H9 (cell line): ENCODE results near the gene MS4A10. TPM values are rescaled to one million over a fixed set of nuclear protein-coding genes. Genes with fewer than 3 reads are reported as not detected.

Source experiments
- DNase-seq: peaks from one replicate; pipeline ENCODE4 v3.0.0-alpha.2; 2017
- H2AFZ ChIP-seq: one replicate; pipeline ENCODE4 v1.6.1; 2013; ENCODE audit warnings: mild to moderate bottlenecking, low read length, control low read depth, moderate library complexity
- H2AK5ac ChIP-seq: 2 replicates; pipeline ENCODE4 v1.6.1; 2013; ENCODE audit warnings: low read length, control low read depth, mixed read lengths; ENCODE audit not compliant: insufficient read length
- H2BK120ac ChIP-seq: one replicate; pipeline ENCODE4 v1.6.1; 2013; ENCODE audit warnings: low read depth, mild to moderate bottlenecking, low read length, control low read depth, inconsistent platforms; ENCODE audit not compliant: poor library complexity, severe bottlenecking
- H2BK12ac ChIP-seq: 2 replicates; pipeline ENCODE4 v1.6.1; 2013; ENCODE audit warnings: low read length, control low read depth, mixed read lengths, low read depth; ENCODE audit not compliant: insufficient read length
- H2BK15ac ChIP-seq: 2 replicates; pipeline ENCODE4 v1.6.1; 2013; ENCODE audit warnings: low read depth, low read length, control low read depth
- H2BK20ac ChIP-seq: one replicate; pipeline ENCODE4 v1.6.1; 2013; ENCODE audit warnings: low read depth, mild to moderate bottlenecking, low read length, control low read depth, inconsistent platforms; ENCODE audit not compliant: poor library complexity, severe bottlenecking
- H2BK5ac ChIP-seq: 2 replicates; pipeline ENCODE4 v1.6.1; 2013; ENCODE audit warnings: low read length, control low read depth, mixed read lengths; ENCODE audit not compliant: insufficient read length
- H3K14ac ChIP-seq: 2 replicates; pipeline ENCODE4 v1.6.1; 2013; ENCODE audit warnings: low read length, control low read depth; ENCODE audit not compliant: insufficient read depth
- H3K18ac ChIP-seq: 2 replicates; pipeline ENCODE4 v1.6.1; 2013; ENCODE audit warnings: low read depth, mild to moderate bottlenecking, mixed read lengths, low read length, control low read depth; ENCODE audit not compliant: insufficient read length
- H3K23ac ChIP-seq: 2 replicates; pipeline ENCODE4 v1.6.1; 2013; ENCODE audit warnings: low read length, control low read depth, mixed read lengths, low read depth; ENCODE audit not compliant: insufficient read length
- H3K23me2 ChIP-seq: 2 replicates; pipeline ENCODE4 v1.6.1; 2013; ENCODE audit warnings: low read depth, mild to moderate bottlenecking, mixed read lengths, low read length, control low read depth; ENCODE audit not compliant: insufficient read length, poor library complexity, severe bottlenecking
- H3K27ac ChIP-seq: 2 replicates; pipeline ENCODE4 v1.5.1; 2013; ENCODE audit warnings: low read length, control low read depth, mixed read lengths, low read depth; ENCODE audit not compliant: insufficient read length
- H3K27me3 ChIP-seq: 2 replicates; pipeline ENCODE4 v1.6.1; 2013; ENCODE audit warnings: low read length, control low read depth, inconsistent platforms; ENCODE audit not compliant: insufficient read depth
- H3K4ac ChIP-seq: 2 replicates; pipeline ENCODE4 v1.6.1; 2013; ENCODE audit warnings: low read depth, mild to moderate bottlenecking, control low read depth, inconsistent platforms, low read length, moderate library complexity
- H3K4me1 ChIP-seq: 2 replicates; pipeline ENCODE4 v1.6.1; 2013; ENCODE audit warnings: low read length, control low read depth, inconsistent platforms; ENCODE audit not compliant: insufficient read depth
- H3K4me2 ChIP-seq: 2 replicates; pipeline ENCODE4 v1.6.1; 2013; ENCODE audit warnings: low read length, control low read depth, mixed read lengths; ENCODE audit not compliant: insufficient read length, insufficient read depth
- H3K56ac ChIP-seq: 2 replicates; pipeline ENCODE4 v1.6.1; 2013; ENCODE audit warnings: low read depth, mild to moderate bottlenecking, mixed read lengths, low read length, control low read depth; ENCODE audit not compliant: insufficient read length
- H3K79me1 ChIP-seq: 2 replicates; pipeline ENCODE4 v1.6.1; 2013; ENCODE audit warnings: low read depth, mild to moderate bottlenecking, moderate library complexity, low read length, control low read depth, inconsistent platforms; ENCODE audit not compliant: insufficient read depth, poor library complexity, severe bottlenecking
- H3K79me2 ChIP-seq: 2 replicates; pipeline ENCODE4 v1.6.1; 2013; ENCODE audit warnings: low read length, control low read depth, inconsistent platforms; ENCODE audit not compliant: insufficient read depth
- H3K9ac ChIP-seq: 2 replicates; pipeline ENCODE4 v1.6.1; 2013; ENCODE audit warnings: low read length, control low read depth, mixed read lengths; ENCODE audit not compliant: insufficient read length; ENCODE audit errors: extremely low read depth
- H3K9me3 ChIP-seq: one replicate; pipeline ENCODE4 v1.6.1; 2013; ENCODE audit warnings: low read depth, low read length, inconsistent platforms; ENCODE audit not compliant: control insufficient read depth
- H3T11ph ChIP-seq: one replicate; pipeline ENCODE4 v1.6.1; 2013; ENCODE audit warnings: mild to moderate bottlenecking, low read length, control low read depth, inconsistent platforms
- H4K20me1 ChIP-seq: one replicate; pipeline ENCODE4 v1.6.1; 2013; ENCODE audit not compliant: control insufficient read depth, insufficient read length, insufficient read depth
- H4K5ac ChIP-seq: 2 replicates; pipeline ENCODE4 v1.6.1; 2013; ENCODE audit warnings: low read depth, mild to moderate bottlenecking, mixed read lengths, low read length, control low read depth; ENCODE audit not compliant: insufficient read length
- H4K8ac ChIP-seq: replicated peaks from 2 replicates; pipeline ENCODE4 v1.6.1; 2013; ENCODE audit warnings: low read length, control low read depth, mixed read lengths, low read depth; ENCODE audit not compliant: insufficient read length
- H4K91ac ChIP-seq: 2 replicates; pipeline ENCODE4 v1.6.1; 2013; ENCODE audit warnings: low read depth, mild to moderate bottlenecking, moderate library complexity, mixed read lengths, low read length, control low read depth; ENCODE audit not compliant: insufficient read length
- H3K27ac Mint-ChIP-seq, 3 experiments: 2 replicates in 2 of 3; 3 replicates in 1 of 3; pipeline ENCODE4 v1.8.0; 2020 to 2021; ENCODE audit warnings: mixed read lengths in 3 of 3, mild to moderate bottlenecking in 1 of 3, moderate library complexity in 1 of 3
- H3K27me3 Mint-ChIP-seq: 2 replicates; pipeline ENCODE4 v1.8.0; 2021; ENCODE audit warnings: low read depth, mild to moderate bottlenecking, moderate library complexity, mixed read lengths
- H3K36me3 Mint-ChIP-seq, 3 experiments: 2 replicates in 2 of 3; 3 replicates in 1 of 3; pipeline ENCODE4 v1.8.0; 2020 to 2021; ENCODE audit warnings: low read depth in 3 of 3, mixed read lengths in 3 of 3; ENCODE audit not compliant: insufficient read depth in 1 of 3
- H3K4me1 Mint-ChIP-seq, 2 experiments: 2 replicates each; pipeline ENCODE4 v1.8.0; 2020; ENCODE audit warnings: mixed read lengths in 2 of 2
- H3K4me3 Mint-ChIP-seq, 2 experiments: 2 replicates in 1 of 2; 3 replicates in 1 of 2; pipeline ENCODE4 v1.8.0; 2020 to 2021; ENCODE audit warnings: mild to moderate bottlenecking in 2 of 2, mixed read lengths in 2 of 2, moderate library complexity in 1 of 2
- H3K9me3 Mint-ChIP-seq, 2 experiments: 2 replicates in 1 of 2; 3 replicates in 1 of 2; pipeline ENCODE4 v1.8.0; 2020; ENCODE audit warnings: mild to moderate bottlenecking in 2 of 2, mixed read lengths in 2 of 2, moderate library complexity in 1 of 2
- CTCF ChIP-seq: fragments of 200-600 bp; sonication (generic); conservative IDR thresholded peaks from 3 replicates; pipeline ENCODE4 v1.8.0; 2021; ENCODE audit warnings: antibody characterized with exemption, mild to moderate bottlenecking
- WGBS: extraction: QIAGEN DNeasy Blood & Tissue Kit; methylation state at CpG from one replicate; pipeline ENCODE4 v1.1.7; 2013; ENCODE audit warnings: missing lambda C conversion rate, low lambda C conversion rate, mixed read lengths; ENCODE audit not compliant: insufficient read length; ENCODE audit errors: extremely low coverage; 5-methylcytosine and 5-hydroxymethylcytosine counted together
- total RNA-seq: library from RNA; stranded (reverse); gene quantifications from 2 replicates; pipeline ENCODE4 v1.2.1, GENCODE V29; 2021

Gene MS4A10
- total RNA-seq, 1 experiment from 2014 or later: not detected

GRCh38 chr11:60818057-60818456, 32.9 kb downstream of the MS4A10 start:
- no peak overlapping the region for H3K27ac Mint-ChIP-seq
- H3K79me1 ChIP-seq: no peaks in the 10 kb centered on the region
- no peak overlapping the region for H3K18ac ChIP-seq
- WGBS: no CpG with 5 or more reads among the region's 4 CpGs
- no peaks in the 10 kb centered on the region for H4K20me1 ChIP-seq
- peaks cover 0 to 7% (median 5%) of the 10 kb centered on the region in 3 experiments; a peak in 1 of 7 replicates for H3K36me3 Mint-ChIP-seq
- no peak overlapping the region for H3K23ac ChIP-seq
- H3K4me2 ChIP-seq: no peak overlapping the region
- no peak overlapping the region for H3T11ph ChIP-seq
- peaks cover 22 to 28% of the 10 kb centered on the region in 2 experiments for H3K9me3 Mint-ChIP-seq
- no peak overlapping the region for H3K27ac ChIP-seq
- no peak overlapping the region for H4K91ac ChIP-seq
- no peak overlapping the region for H3K4me3 Mint-ChIP-seq
- H3K4ac ChIP-seq: no peak overlapping the region
- H3K23me2 ChIP-seq: no peaks in the 10 kb centered on the region
- DNase-seq: no peak
- H3K27me3 ChIP-seq: no peaks in the 10 kb centered on the region
- H3K9me3 ChIP-seq: no peaks in the 10 kb centered on the region
- no peak overlapping the region for H3K56ac ChIP-seq
- no peak overlapping the region for H2BK5ac ChIP-seq
- H2BK12ac ChIP-seq: no peak overlapping the region
- H3K4me1 ChIP-seq: no peaks in the 10 kb centered on the region
- no peak overlapping the region for H2AFZ ChIP-seq
- no peak overlapping the region for H4K5ac ChIP-seq
- no peak overlapping the region for H3K14ac ChIP-seq
- H2BK120ac ChIP-seq: no peak overlapping the region
- H2BK20ac ChIP-seq: no peak overlapping the region
- H2BK15ac ChIP-seq: no peak overlapping the region
- H2AK5ac ChIP-seq: no peak overlapping the region
- no peaks in the 10 kb centered on the region for H3K79me2 ChIP-seq
- H3K27me3 Mint-ChIP-seq: peaks cover 15% of the 10 kb centered on the region
- TF ChIP-seq CTCF: 0 out of 3 replicates have a peak, but pooled peaks have one; percentile 16
- H4K8ac ChIP-seq: no peak overlapping the region
- no peak overlapping the region for H3K9ac ChIP-seq
- no peaks in the 10 kb centered on the region for H3K4me1 Mint-ChIP-seq
